ENCODE measurements around the gene ZNF140. TPM values are rescaled to one million over a fixed set of nuclear protein-coding genes. Genes with fewer than 3 reads are reported as not detected.
A peak's percentile ranks its signal among the peaks of the same experiment; 100 is the strongest.

ZNF140 gene
- total and polyA plus RNA-seq, 2 of the 13 experiments (the other 11 are each of a cell fraction or from before 2014, with no cell fraction given), result 8.7 to 13.5 TPM

GRCh38 chr12:133130038-133130807, 49.5 kb downstream of the ZNF140 start, which contains the start of the genes ZNF10 and ZNF891 (continued):
- TF ChIP-seq, protein P1, sequence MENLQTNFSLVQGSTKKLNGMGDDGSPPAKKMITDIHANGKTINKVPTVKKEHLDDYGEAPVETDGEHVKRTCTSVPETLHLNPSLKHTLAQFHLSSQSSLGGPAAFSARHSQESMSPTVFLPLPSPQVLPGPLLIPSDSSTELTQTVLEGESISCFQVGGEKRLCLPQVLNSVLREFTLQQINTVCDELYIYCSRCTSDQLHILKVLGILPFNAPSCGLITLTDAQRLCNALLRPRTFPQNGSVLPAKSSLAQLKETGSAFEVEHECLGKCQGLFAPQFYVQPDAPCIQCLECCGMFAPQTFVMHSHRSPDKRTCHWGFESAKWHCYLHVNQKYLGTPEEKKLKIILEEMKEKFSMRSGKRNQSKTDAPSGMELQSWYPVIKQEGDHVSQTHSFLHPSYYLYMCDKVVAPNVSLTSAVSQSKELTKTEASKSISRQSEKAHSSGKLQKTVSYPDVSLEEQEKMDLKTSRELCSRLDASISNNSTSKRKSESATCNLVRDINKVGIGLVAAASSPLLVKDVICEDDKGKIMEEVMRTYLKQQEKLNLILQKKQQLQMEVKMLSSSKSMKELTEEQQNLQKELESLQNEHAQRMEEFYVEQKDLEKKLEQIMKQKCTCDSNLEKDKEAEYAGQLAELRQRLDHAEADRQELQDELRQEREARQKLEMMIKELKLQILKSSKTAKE (CRISPR knock-in tag; IDR thresholded peaks at IDR 0.05; ENCODE audit: borderline replicate concordance), result peak; percentile 43; the same call in 1 of the 2 replicates
- TF ChIP-seq ZNF879 (CRISPR knock-in tag; IDR thresholded peaks at IDR 0.05) (peak; percentile 88; the same call in 1 of the 2 replicates), MAFF (IDR thresholded peaks at IDR 0.05; ENCODE audit: low read depth, low read length) (no peak), SIN3A (IDR thresholded peaks at IDR 0.05; ENCODE audit: borderline replicate concordance, low read depth, low read length) (0 out of 2 replicates have a peak, but pooled peaks have one; percentile 64), ZNF234 (CRISPR knock-in tag; conservative IDR thresholded peaks at IDR 0.05) (peak; percentile 92), ZBTB25 (CRISPR knock-in tag; IDR thresholded peaks at IDR 0.05) (peak; percentile 96; the same call in 1 of the 2 replicates), WIZ (CRISPR knock-in tag; IDR thresholded peaks at IDR 0.05) (peak; percentile 45; the same call in 1 of the 2 replicates), GFI1 (CRISPR knock-in tag; IDR thresholded peaks at IDR 0.05; ENCODE audit: borderline replicate concordance) (no peak), RBAK (CRISPR knock-in tag; IDR thresholded peaks at IDR 0.05) (0 out of 2 replicates have a peak, but pooled peaks have one; percentile 31), KAT7 (CRISPR knock-in tag; IDR thresholded peaks at IDR 0.05; ENCODE audit: borderline replicate concordance) (peak; percentile 95; the same call in 1 of the 2 replicates), ZNF501 (CRISPR knock-in tag; IDR thresholded peaks at IDR 0.05) (peak; percentile 98)
- TF ChIP-seq, protein P2, sequence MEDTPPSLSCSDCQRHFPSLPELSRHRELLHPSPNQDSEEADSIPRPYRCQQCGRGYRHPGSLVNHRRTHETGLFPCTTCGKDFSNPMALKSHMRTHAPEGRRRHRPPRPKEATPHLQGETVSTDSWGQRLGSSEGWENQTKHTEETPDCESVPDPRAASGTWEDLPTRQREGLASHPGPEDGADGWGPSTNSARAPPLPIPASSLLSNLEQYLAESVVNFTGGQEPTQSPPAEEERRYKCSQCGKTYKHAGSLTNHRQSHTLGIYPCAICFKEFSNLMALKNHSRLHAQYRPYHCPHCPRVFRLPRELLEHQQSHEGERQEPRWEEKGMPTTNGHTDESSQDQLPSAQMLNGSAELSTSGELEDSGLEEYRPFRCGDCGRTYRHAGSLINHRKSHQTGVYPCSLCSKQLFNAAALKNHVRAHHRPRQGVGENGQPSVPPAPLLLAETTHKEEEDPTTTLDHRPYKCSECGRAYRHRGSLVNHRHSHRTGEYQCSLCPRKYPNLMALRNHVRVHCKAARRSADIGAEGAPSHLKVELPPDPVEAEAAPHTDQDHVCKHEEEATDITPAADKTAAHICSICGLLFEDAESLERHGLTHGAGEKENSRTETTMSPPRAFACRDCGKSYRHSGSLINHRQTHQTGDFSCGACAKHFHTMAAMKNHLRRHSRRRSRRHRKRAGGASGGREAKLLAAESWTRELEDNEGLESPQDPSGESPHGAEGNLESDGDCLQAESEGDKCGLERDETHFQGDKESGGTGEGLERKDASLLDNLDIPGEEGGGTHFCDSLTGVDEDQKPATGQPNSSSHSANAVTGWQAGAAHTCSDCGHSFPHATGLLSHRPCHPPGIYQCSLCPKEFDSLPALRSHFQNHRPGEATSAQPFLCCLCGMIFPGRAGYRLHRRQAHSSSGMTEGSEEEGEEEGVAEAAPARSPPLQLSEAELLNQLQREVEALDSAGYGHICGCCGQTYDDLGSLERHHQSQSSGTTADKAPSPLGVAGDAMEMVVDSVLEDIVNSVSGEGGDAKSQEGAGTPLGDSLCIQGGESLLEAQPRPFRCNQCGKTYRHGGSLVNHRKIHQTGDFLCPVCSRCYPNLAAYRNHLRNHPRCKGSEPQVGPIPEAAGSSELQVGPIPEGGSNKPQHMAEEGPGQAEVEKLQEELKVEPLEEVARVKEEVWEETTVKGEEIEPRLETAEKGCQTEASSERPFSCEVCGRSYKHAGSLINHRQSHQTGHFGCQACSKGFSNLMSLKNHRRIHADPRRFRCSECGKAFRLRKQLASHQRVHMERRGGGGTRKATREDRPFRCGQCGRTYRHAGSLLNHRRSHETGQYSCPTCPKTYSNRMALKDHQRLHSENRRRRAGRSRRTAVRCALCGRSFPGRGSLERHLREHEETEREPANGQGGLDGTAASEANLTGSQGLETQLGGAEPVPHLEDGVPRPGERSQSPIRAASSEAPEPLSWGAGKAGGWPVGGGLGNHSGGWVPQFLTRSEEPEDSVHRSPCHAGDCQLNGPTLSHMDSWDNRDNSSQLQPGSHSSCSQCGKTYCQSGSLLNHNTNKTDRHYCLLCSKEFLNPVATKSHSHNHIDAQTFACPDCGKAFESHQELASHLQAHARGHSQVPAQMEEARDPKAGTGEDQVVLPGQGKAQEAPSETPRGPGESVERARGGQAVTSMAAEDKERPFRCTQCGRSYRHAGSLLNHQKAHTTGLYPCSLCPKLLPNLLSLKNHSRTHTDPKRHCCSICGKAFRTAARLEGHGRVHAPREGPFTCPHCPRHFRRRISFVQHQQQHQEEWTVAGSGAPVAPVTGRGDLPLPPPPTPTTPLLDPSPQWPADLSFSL (CRISPR knock-in tag; IDR thresholded peaks at IDR 0.05), result 0 out of 2 replicates have a peak, but pooled peaks have one; percentile 39
- TF ChIP-seq, protein P3, sequence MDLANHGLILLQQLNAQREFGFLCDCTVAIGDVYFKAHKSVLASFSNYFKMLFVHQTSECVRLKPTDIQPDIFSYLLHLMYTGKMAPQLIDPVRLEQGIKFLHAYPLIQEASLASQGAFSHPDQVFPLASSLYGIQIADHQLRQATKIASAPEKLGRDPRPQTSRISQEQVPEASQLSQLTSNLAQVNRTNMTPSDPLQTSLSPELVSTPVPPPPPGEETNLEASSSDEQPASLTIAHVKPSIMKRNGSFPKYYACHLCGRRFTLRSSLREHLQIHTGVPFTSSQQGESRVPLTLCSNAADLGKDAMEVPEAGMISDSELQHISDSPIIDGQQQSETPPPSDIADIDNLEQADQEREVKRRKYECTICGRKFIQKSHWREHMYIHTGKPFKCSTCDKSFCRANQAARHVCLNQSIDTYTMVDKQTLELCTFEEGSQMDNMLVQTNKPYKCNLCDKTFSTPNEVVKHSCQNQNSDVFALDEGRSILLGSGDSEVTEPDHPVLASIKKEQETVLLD (CRISPR knock-in tag; IDR thresholded peaks at IDR 0.05; ENCODE audit: low read depth), result peak; percentile 97

Measured in HepG2 (cell line).